ENCODE results near the gene CTBP2. TPM values are rescaled to one million over a fixed set of nuclear protein-coding genes. Genes with fewer than 3 reads are reported as not detected.

CTBP2 gene
- total and polyA plus RNA-seq, 10 of the 15 experiments (the other 5 are each of a cell fraction or from before 2014, with no cell fraction given): 0.02 to 0.72 (median 0.06) TPM; not detected in 2

DNA sequence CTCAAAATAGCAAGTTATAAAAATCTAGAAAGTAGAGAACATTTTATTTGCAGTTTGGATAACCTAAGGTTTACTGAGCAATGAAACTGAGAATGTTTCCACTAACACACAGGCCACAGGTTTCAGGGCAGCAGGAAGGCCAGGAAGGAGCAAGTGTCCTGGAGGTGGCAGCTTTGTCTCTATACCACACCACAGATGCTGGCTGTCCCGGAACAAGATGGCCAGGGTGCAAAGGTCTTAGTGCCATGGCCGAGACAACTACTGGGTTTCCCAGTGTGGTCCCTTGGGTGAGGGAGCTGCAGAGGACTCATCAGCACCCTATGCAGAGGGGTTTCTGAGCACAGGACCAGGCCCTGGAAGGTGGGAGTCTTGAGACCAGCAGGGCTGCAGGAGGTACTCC is 92.0 kb downstream of the CTBP2 start (continued):
- TF ChIP-seq, protein P1, sequence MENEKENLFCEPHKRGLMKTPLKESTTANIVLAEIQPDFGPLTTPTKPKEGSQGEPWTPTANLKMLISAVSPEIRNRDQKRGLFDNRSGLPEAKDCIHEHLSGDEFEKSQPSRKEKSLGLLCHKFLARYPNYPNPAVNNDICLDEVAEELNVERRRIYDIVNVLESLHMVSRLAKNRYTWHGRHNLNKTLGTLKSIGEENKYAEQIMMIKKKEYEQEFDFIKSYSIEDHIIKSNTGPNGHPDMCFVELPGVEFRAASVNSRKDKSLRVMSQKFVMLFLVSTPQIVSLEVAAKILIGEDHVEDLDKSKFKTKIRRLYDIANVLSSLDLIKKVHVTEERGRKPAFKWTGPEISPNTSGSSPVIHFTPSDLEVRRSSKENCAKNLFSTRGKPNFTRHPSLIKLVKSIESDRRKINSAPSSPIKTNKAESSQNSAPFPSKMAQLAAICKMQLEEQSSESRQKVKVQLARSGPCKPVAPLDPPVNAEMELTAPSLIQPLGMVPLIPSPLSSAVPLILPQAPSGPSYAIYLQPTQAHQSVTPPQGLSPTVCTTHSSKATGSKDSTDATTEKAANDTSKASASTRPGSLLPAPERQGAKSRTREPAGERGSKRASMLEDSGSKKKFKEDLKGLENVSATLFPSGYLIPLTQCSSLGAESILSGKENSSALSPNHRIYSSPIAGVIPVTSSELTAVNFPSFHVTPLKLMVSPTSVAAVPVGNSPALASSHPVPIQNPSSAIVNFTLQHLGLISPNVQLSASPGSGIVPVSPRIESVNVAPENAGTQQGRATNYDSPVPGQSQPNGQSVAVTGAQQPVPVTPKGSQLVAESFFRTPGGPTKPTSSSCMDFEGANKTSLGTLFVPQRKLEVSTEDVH (IDR thresholded peaks at IDR 0.05; ENCODE audit: low read depth, partially characterized antibody): no peak
- TF ChIP-seq STAT1 (conservative IDR thresholded peaks at IDR 0.05) (no peak), HCFC1 (IDR thresholded peaks at IDR 0.05; ENCODE audit: low read length) (no peak), REST (IDR thresholded peaks at IDR 0.05; ENCODE audit: low read depth, low read length) (no peak), BCLAF1 (IDR thresholded peaks at IDR 0.05) (no peak), FOS (IDR thresholded peaks at IDR 0.05; ENCODE audit: borderline replicate concordance, extremely low read depth, insufficient read length) (no peak)

Data from GM12878 (cell line).